ENCODE measurements around the gene PNRC1. TPM values are rescaled to one million over a fixed set of nuclear protein-coding genes. Genes with fewer than 3 reads are reported as not detected.
"Not testable (repeated sequence)": the region's sequence is repeated elsewhere in the genome, so short reads cannot be mapped to it uniquely, and the experiment has no call there.

The PNRC1 gene
- polyA plus RNA-seq, 6 donors from 2014 or later, result 421 to 964 (median 760) TPM

DNA sequence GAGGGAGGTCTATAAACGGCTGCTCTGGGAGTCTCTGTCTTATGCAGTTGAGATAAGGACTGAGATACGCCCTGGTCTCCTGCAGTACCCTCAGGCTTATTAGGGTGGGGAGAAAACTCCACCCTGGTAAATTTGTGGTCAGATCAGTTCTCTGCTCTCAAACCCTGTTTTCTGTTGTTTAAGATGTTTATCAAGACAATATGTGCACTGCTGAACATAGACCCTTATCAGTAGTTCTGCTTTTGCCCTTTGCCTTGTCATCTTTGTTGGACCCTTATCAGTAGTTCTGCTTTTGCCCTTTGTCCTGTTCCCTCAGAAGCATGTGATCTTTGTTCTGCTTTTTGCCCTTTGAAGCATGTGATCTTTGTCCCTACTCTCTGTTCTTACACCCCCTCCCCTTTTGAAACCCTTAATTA is 47.7 kb downstream of the PNRC1 start:
- not testable (repeated sequence) for DNase-seq; H3K4me3 Mint-ChIP-seq; H3K4me1 Mint-ChIP-seq; H3K36me3 Mint-ChIP-seq; H3K27me3 Mint-ChIP-seq; ATAC-seq (ENCODE audit: low read depth in 2 of 2); H3K27ac Mint-ChIP-seq
- H3K9me3 Mint-ChIP-seq, result peaks cover 5 to 20% (median 10%) of the 10 kb centered on the region in 7 donors

DNA sequence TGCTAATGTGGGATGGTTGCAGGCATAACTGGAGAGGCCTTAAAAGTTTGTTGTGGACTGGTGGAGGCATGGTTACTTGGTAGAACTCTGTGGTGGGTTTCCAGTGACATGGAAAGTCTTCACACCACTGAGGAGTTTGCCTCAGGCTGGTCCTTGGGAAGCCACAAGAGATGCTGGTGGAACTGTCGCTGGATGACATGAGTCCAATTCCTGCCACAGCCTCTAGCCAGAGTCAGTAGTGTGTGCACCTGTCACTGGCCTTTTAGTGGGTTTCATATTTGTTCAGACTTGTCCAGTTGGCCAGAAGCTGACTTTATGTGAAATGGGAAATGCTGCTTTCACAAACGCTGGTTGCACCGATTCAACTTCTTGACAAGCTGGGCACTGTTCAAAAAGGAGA is 51.0 kb downstream of the PNRC1 start:
- Mint-ChIP-seq H3K4me1 (no peaks in the 10 kb centered on the region), H3K9me3 (peaks cover 5 to 20% (median 10%) of the 10 kb centered on the region in 7 donors), H3K36me3 (peaks cover 0 to 10% of the 10 kb centered on the region in 2 donors), H3K27ac (no peak overlapping the region), H3K4me3 (no peak overlapping the region), H3K27me3 (no peaks in the 10 kb centered on the region)
- DNase-seq (no peak), ATAC-seq (ENCODE audit: low read depth in 2 of 2) (no peak)

DNA sequence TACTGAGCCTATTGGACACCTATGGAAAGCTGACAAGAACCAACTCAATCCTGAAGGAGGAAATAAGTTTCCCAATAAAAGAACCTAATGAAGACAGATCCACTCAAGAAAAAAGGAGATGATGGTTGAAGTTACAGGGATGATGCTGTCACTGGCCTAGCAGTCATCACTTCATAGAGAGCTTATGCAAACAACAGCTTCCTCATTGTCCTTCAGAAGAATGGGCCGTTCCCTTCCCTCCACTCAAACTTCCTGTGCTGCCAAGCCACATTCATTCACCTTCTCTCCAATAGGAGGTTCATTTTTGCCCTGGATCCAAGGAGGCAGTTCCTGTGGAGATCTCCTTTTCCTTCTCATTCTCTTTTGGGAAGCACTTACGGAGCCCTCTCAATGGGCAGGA is 51.5 kb downstream of the PNRC1 start:
- peaks cover 5 to 16% (median 10%) of the 10 kb centered on the region in 7 donors for H3K9me3 Mint-ChIP-seq
- no peaks in the 10 kb centered on the region for H3K27me3 Mint-ChIP-seq
- no peak for ATAC-seq (ENCODE audit: low read depth in 2 of 2)
- no peaks in the 10 kb centered on the region for H3K4me1 Mint-ChIP-seq
- H3K27ac Mint-ChIP-seq, result no peak overlapping the region
- H3K36me3 Mint-ChIP-seq, result peaks cover 0 to 10% of the 10 kb centered on the region in 2 donors
- H3K4me3 Mint-ChIP-seq, result no peak overlapping the region
- DNase-seq, result no peak

DNA sequence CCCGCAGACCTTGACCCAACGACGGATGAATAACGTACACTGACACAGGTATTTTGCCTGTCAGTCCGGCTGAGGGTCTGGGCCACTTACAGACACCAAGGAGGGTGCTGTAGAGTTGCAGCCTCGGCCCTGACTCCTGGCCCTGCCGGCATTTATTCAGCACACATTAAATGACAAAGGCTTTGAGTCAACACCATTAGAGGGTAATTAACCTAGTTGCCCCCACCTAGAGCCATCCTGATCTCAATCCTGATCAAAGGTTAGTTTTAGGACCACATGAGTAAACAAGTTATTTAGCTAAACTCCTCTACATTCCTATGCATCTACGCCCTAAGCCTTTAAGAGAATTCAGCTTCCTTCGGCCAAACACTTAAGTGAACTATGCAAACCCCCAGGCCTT is 53.4 kb downstream of the PNRC1 start:
- Mint-ChIP-seq H3K9me3 (peaks cover 0 to 1% (median under 1%) of the 10 kb centered on the region in 7 donors), H3K36me3 (peaks cover 0 to 2% of the 10 kb centered on the region in 2 donors), H3K27me3 (no peaks in the 10 kb centered on the region), H3K4me3 (no peak overlapping the region), H3K27ac (no peak overlapping the region), H3K4me1 (no peaks in the 10 kb centered on the region)
- ATAC-seq (ENCODE audit: low read depth in 2 of 2) (no peak), DNase-seq (no peak)

DNA sequence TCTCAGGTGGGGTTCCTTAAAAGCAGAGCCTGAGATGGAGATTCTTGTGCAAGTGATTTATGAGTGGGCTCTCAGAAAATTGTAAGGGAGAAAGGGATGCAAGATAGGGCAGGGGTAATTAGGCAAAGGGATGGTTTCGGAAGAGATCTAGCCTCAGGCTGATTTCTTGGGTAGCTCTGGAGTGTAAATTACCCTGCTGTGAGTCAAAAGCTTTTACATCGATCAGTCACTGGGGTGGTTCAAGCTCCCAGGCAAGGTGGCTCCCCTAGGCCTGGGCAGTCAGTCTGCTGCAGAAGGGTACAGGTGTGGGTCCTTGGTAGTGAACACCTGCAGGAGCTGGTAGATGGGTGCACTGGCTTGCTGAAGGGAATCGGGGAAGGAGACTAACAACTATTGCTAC is 54.2 kb downstream of the PNRC1 start:
- Mint-ChIP-seq H3K36me3 (no peaks in the 10 kb centered on the region), H3K4me3 (no peak overlapping the region), H3K27me3 (no peaks in the 10 kb centered on the region), H3K9me3 (no peaks in the 10 kb centered on the region), H3K27ac (no peak overlapping the region), H3K4me1 (no peaks in the 10 kb centered on the region)
- no peak for DNase-seq
- ATAC-seq (ENCODE audit: low read depth in 2 of 2), result no peak

Other genes with a start within 250 kb of the PNRC1 start
- gene RNGTT, start 117.1 kb upstream of the PNRC1 start, polyA plus RNA-seq (ENCODE audit: low read depth in 6 of 6), result 10 to 100 TPM; 17.9 to 59.8 (median 40.0) TPM
- under 1 TPM in 5 of 6 donors, not detected in 1; 0.06 to 0.92 (median 0.32) TPM for gene SRSF12, start 37.3 kb downstream of the PNRC1 start, polyA plus RNA-seq (ENCODE audit: low read depth in 6 of 6)
- 10 to 100 TPM in 4 of 6 donors, 1 to 10 TPM in 2; 7.1 to 13.1 (median 11.0) TPM for gene PM20D2, start 65.3 kb downstream of the PNRC1 start, polyA plus RNA-seq (ENCODE audit: low read depth in 6 of 6)
- not detected for gene GABRR1, start 136.6 kb downstream of the PNRC1 start, polyA plus RNA-seq (ENCODE audit: low read depth in 6 of 6)
- gene GABRR2, start 234.5 kb downstream of the PNRC1 start, polyA plus RNA-seq (ENCODE audit: low read depth in 6 of 6), result under 1 TPM in 1 of 6 donors, not detected in 5; 0.49 TPM